Measurements from ENCODE around the gene GMPR.

GRCh38 chr6:16244869-16245451 is 6.6 kb downstream of the GMPR start:
- no peak for TF ChIP-seq CTCF (IDR thresholded peaks at IDR 0.05; ENCODE audit: insufficient read depth, low read length, poor library complexity, severe bottlenecking)
- TF ChIP-seq EZH2phosphoT487 (conservative IDR thresholded peaks at IDR 0.05; ENCODE audit: low read length) = no peak

Measured in SU-DHL-6 (cell line).